HepG2 (cell line): ENCODE results near the gene GRAMD1A. TPM values are rescaled to one million over a fixed set of nuclear protein-coding genes. Genes with fewer than 3 reads are reported as not detected.

Experiments used
- ATAC-seq: fragments of 200-7000 bp; cut with Tn5 transposase; 3 replicates; pipeline ENCODE4 v1.9.1; 2020; ENCODE audit warnings: mild to moderate bottlenecking, moderate library complexity
- BruUV-seq: library from RNA; stranded (reverse); fragments of 400-500 nt; replicated peaks from 2 replicates; lab custom pipeline; 2021; lab: Mats Ljungman, UMichigan
- CTCF ChIA-PET: fragments of 300-600 bp; formaldehyde crosslinking; extraction: SDS; loops from one replicate; lab custom pipeline; 2021; ENCODE audit warnings: low total read pairs, inconsistent platforms, low intra/inter-chr PET ratio; lab: Yijun Ruan, JAX
- POLR2A ChIA-PET: fragments of 350-600 bp; sonication (Branson Sonifier 250); formaldehyde crosslinking; loops from one replicate; lab custom pipeline; 2020; ENCODE audit warnings: antibody characterized with exemption, inconsistent platforms; lab: Yijun Ruan, JAX
- DNase-seq: peaks from one replicate; pipeline ENCODE4 v3.0.0-alpha.2; 2015; ENCODE audit warnings: low spot score
- FAIRE-seq: peaks from 3 replicates; lab custom pipeline; 2011; peaks lifted over from hg19 to GRCh38; lab: Jason Lieb, UNC
- H2AFZ ChIP-seq: one replicate; pipeline ENCODE4 v1.6.1; 2011; ENCODE audit warnings: low read length, inconsistent platforms
- H3K27ac ChIP-seq: fragments of 300-600 bp; 3 replicates; pipeline ENCODE4 v1.8.0; 2011; ENCODE audit warnings: mixed run types, mild to moderate bottlenecking, mixed read lengths, low read length, inconsistent platforms; ENCODE audit not compliant: insufficient read depth; ENCODE audit errors: extremely low read length
- H3K27me3 ChIP-seq, 2 experiments: fragments of 200-600 bp in 1 of 2; 2 replicates in 1 of 2; 3 replicates in 1 of 2; pipeline versions ENCODE4 v1.6.0 to v1.8.0; 2011; ENCODE audit warnings: low read length in 2 of 2, mild to moderate bottlenecking in 2 of 2, moderate library complexity in 2 of 2, inconsistent platforms in 1 of 2; ENCODE audit not compliant: insufficient read depth in 2 of 2, control insufficient read depth in 1 of 2
- H3K36me3 ChIP-seq, 2 experiments: fragments of 200-600 bp in 1 of 2; replicated peaks in 1 of 2; 2 replicates in 1 of 2; 3 replicates in 1 of 2; pipeline versions ENCODE4 v1.5.1 to v1.8.0; 2011; ENCODE audit warnings: low read length in 2 of 2, inconsistent platforms in 1 of 2; ENCODE audit not compliant: insufficient read depth in 2 of 2, control insufficient read depth in 1 of 2
- H3K4me1 ChIP-seq: 2 replicates; pipeline ENCODE4 v1.5.1; 2012; ENCODE audit warnings: low read length, inconsistent platforms; ENCODE audit not compliant: insufficient read depth
- H3K4me2 ChIP-seq: 2 replicates; pipeline ENCODE4 v1.6.0; 2011; ENCODE audit warnings: low read depth, low read length, inconsistent platforms
- H3K4me3 ChIP-seq, 3 experiments: fragments of 200-600 bp in 1 of 3; sonication (generic), shearing (Covaris generic) in 1 of 3; replicated peaks in 1 of 3; 2 replicates each; pipeline ENCODE4 v1.5.1; 2011 to 2016; ENCODE audit warnings: low read length in 3 of 3, inconsistent platforms in 2 of 3, low read depth in 2 of 3, mild to moderate bottlenecking in 2 of 3, control low read depth in 1 of 3, mixed read lengths in 1 of 3; ENCODE audit not compliant: insufficient read depth in 1 of 3
- H3K79me2 ChIP-seq: one replicate; pipeline ENCODE4 v1.6.1; 2011; ENCODE audit warnings: low read length, inconsistent platforms; ENCODE audit not compliant: insufficient read depth
- H3K9ac ChIP-seq: 2 replicates; pipeline ENCODE4 v1.6.0; 2011; ENCODE audit warnings: mild to moderate bottlenecking, low read depth, low read length, inconsistent platforms; ENCODE audit not compliant: insufficient read depth
- H3K9me3 ChIP-seq: 2 replicates; pipeline ENCODE4 v1.5.1; 2012; ENCODE audit warnings: mild to moderate bottlenecking, low read length
- H4K20me1 ChIP-seq: 2 replicates; pipeline ENCODE4 v1.6.0; 2011; ENCODE audit warnings: inconsistent platforms, mild to moderate bottlenecking, low read length, moderate library complexity; ENCODE audit not compliant: insufficient read depth
- ATF7-NPFF ChIP-seq: sonication (generic); formaldehyde crosslinking; IDR thresholded peaks from 2 replicates; pipeline ENCODE4 v1.8.1; 2023; ENCODE audit warnings: mild to moderate bottlenecking, low read depth, missing genetic modification reagents, moderate library complexity
- ATM ChIP-seq: fragments of 450-650 bp; IDR thresholded peaks from 2 replicates; pipeline ENCODE4 v1.7.1; 2017; ENCODE audit warnings: mild to moderate bottlenecking, borderline replicate concordance
- ELF3 ChIP-seq: IDR thresholded peaks from 2 replicates; pipeline ENCODE4 v1.6.1; 2016; ENCODE audit warnings: missing genetic modification reagents, missing compliant biosample characterization
- ETV6 ChIP-seq: sonication (generic); formaldehyde crosslinking; conservative IDR thresholded peaks from 2 replicates; pipeline ENCODE4 v1.4.0; 2020; ENCODE audit warnings: missing genetic modification reagents
- FOXJ3 ChIP-seq: sonication (generic); formaldehyde crosslinking; IDR thresholded peaks from 2 replicates; pipeline ENCODE4 v1.4.0; 2020; ENCODE audit warnings: missing genetic modification reagents, mild to moderate bottlenecking, borderline replicate concordance
- MAFF ChIP-seq: IDR thresholded peaks from 2 replicates; pipeline ENCODE4 v1.6.1; 2011; ENCODE audit warnings: low read depth, low read length, improper control_type of control experiment
- MATR3 ChIP-seq: sonication (generic); formaldehyde crosslinking; IDR thresholded peaks from 2 replicates; pipeline ENCODE4 v1.4.0; 2020; ENCODE audit warnings: missing genetic modification reagents
- PAWR ChIP-seq: sonication (generic); formaldehyde crosslinking; IDR thresholded peaks from 2 replicates; pipeline ENCODE4 v1.4.0; 2020; ENCODE audit warnings: missing genetic modification reagents, mild to moderate bottlenecking, borderline replicate concordance
- RBM22 ChIP-seq: fragments of 200-400 bp; formaldehyde crosslinking; optimal IDR thresholded peaks from 2 replicates; pipeline ENCODE3; 2017; ENCODE audit warnings: mild to moderate bottlenecking, low read length, moderate library complexity
- REPIN1 ChIP-seq: sonication (generic); formaldehyde crosslinking; IDR thresholded peaks from 2 replicates; pipeline ENCODE4 v1.8.0; 2022; ENCODE audit warnings: missing genetic modification reagents, low read depth, mild to moderate bottlenecking, borderline replicate concordance
- ZFP36L2 ChIP-seq: sonication (generic); formaldehyde crosslinking; IDR thresholded peaks from 2 replicates; pipeline ENCODE4 v1.4.0; 2020; ENCODE audit warnings: missing genetic modification reagents
- ZNF205 ChIP-seq: IDR thresholded peaks from 2 replicates; pipeline ENCODE4 v1.6.1; 2018; ENCODE audit warnings: missing biosample characterization, missing genetic modification reagents
- ZNF3 ChIP-seq: IDR thresholded peaks from 2 replicates; pipeline ENCODE4 v1.7.0; 2017; ENCODE audit warnings: inconsistent platforms
- WGBS: methylation state at CpG from one replicate; pipeline ENCODE4 v1.1.6; 2017; ENCODE audit warnings: low lambda C conversion rate; 5-methylcytosine and 5-hydroxymethylcytosine counted together
- in situ Hi-C: cut with HindIII; loops from 2 replicates; pipeline ENCODE4 v1.10.0; 2017; ENCODE audit warnings: low pct_unique_long_range_greater_than_20kb; ENCODE audit not compliant: extremely low pct_ligation_motif_present
- intact Hi-C: fragments of 100-400 bp; cut with micrococcal nuclease; formaldehyde crosslinking; loops from one replicate; pipeline ENCODE4 v1.10.0; 2022; ENCODE audit not compliant: unreplicated experiment
- polyA plus RNA-seq, 8 experiments: library from polyadenylated mRNA; depleted of rRNA in 3 of 8; stranded (reverse) in 7 of 8; unstranded in 1 of 8; fragments of >200 nt; fragmentation: Illumina TruSeq in 4 of 8; extraction: Trizol in 4 of 8; gene quantifications; 2 replicates each; pipeline versions ENCODE4 v1.2.1 to v1.2.3, GENCODE V29; 2011 to 2016; ENCODE audit warnings: low read depth in 4 of 8, missing spikeins in 1 of 8, mixed read lengths in 1 of 8; ENCODE audit not compliant: insufficient read depth in 1 of 8
- total RNA-seq, 5 experiments: library from RNA; depleted of rRNA; stranded (reverse); fragments of >200 nt; fragmentation: Illumina TruSeq; extraction: Trizol; gene quantifications; 2 replicates each; pipeline ENCODE4 v1.2.3, GENCODE V29; 2016; ENCODE audit warnings: low read depth in 1 of 5
- TF ChIP-seq, protein P1 (sequence below): sonication (generic); formaldehyde crosslinking; IDR thresholded peaks from 2 replicates; pipeline ENCODE4 v1.4.0; 2020; ENCODE audit warnings: missing genetic modification reagents, borderline replicate concordance
- TF ChIP-seq, protein P2 (sequence below): sonication (generic); formaldehyde crosslinking; IDR thresholded peaks from one replicate; pipeline ENCODE4 v1.5.1; 2020; ENCODE audit warnings: mild to moderate bottlenecking, missing genetic modification reagents; ENCODE audit errors: not compliant biosample characterization

GRAMD1A gene
- total and polyA plus RNA-seq, 2 of the 13 experiments (the other 11 are each of a cell fraction or from before 2014, with no cell fraction given) = 14.7 to 181 TPM

GRCh38 chr19:34995551-34995950, 4.6 kb upstream of the GRAMD1A start:
- Histone ChIP-seq H3K9ac (peak overlapping the region; percentile 54; the same call in 1 of the 2 replicates), H3K4me2 (peak overlapping the region; percentile 98), H3K27me3 (peaks cover 0 to 14% of the 10 kb centered on the region in 2 experiments; a peak in 3 of 5 replicates), H3K36me3 (no peaks in the 10 kb centered on the region), H3K27ac (peak overlapping the region; percentile 76), H3K4me3 (peak overlapping the region; percentile 34 to 63 (median 46); a peak in 5 of 6 replicates), H3K79me2 (peaks cover 3% of the 10 kb centered on the region), H3K4me1 (peaks cover 67% of the 10 kb centered on the region), H3K9me3 (no peaks in the 10 kb centered on the region), H4K20me1 (no peaks in the 10 kb centered on the region), H2AFZ (no peak overlapping the region)
- ATAC-seq (peak; percentile 69), FAIRE-seq (peak; percentile 85), DNase-seq (peak; percentile 84)
- 16% methylated on average over 8 of the region's 8 CpGs for WGBS
- in situ Hi-C loops = no loop called here
- ChIA-PET CTCF (no interaction called here), POLR2A (interaction anchor here (0.7 to 4.4 kb wide), 13 partner anchors 8 to 141 kb away, joined by 3 to 75 read pairs (median 4); partner anchors contain the start of genes HPN and ZNF30)
- intact Hi-C loops = loop anchor here (1.0 to 5.0 kb wide), 3 partner anchors 11 to 47 kb away; partner anchors contain the start of gene HPN
- no TSS peak for BruUV-seq
- TF ChIP-seq ELF3 (CRISPR knock-in tag) (0 out of 2 replicates have a peak, but pooled peaks have one; percentile 22), MATR3 (CRISPR knock-in tag) (no peak), ETV6 (CRISPR knock-in tag) (no peak), REPIN1 (CRISPR knock-in tag) (no peak), ZFP36L2 (CRISPR knock-in tag) (no peak), FOXJ3 (CRISPR knock-in tag) (no peak), ZNF205 (CRISPR knock-in tag) (no peak), ZNF3 (CRISPR knock-in tag) (0 out of 2 replicates have a peak, but pooled peaks have one; percentile 68), ATM (no peak), RBM22 (no peak), MAFF (no peak), PAWR (CRISPR knock-in tag) (no peak), ATF7-NPFF (CRISPR knock-in tag) (no peak)
- TF ChIP-seq, protein P1, sequence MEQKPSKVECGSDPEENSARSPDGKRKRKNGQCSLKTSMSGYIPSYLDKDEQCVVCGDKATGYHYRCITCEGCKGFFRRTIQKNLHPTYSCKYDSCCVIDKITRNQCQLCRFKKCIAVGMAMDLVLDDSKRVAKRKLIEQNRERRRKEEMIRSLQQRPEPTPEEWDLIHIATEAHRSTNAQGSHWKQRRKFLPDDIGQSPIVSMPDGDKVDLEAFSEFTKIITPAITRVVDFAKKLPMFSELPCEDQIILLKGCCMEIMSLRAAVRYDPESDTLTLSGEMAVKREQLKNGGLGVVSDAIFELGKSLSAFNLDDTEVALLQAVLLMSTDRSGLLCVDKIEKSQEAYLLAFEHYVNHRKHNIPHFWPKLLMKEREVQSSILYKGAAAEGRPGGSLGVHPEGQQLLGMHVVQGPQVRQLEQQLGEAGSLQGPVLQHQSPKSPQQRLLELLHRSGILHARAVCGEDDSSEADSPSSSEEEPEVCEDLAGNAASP (CRISPR knock-in tag) = no peak
- TF ChIP-seq, protein P2, sequence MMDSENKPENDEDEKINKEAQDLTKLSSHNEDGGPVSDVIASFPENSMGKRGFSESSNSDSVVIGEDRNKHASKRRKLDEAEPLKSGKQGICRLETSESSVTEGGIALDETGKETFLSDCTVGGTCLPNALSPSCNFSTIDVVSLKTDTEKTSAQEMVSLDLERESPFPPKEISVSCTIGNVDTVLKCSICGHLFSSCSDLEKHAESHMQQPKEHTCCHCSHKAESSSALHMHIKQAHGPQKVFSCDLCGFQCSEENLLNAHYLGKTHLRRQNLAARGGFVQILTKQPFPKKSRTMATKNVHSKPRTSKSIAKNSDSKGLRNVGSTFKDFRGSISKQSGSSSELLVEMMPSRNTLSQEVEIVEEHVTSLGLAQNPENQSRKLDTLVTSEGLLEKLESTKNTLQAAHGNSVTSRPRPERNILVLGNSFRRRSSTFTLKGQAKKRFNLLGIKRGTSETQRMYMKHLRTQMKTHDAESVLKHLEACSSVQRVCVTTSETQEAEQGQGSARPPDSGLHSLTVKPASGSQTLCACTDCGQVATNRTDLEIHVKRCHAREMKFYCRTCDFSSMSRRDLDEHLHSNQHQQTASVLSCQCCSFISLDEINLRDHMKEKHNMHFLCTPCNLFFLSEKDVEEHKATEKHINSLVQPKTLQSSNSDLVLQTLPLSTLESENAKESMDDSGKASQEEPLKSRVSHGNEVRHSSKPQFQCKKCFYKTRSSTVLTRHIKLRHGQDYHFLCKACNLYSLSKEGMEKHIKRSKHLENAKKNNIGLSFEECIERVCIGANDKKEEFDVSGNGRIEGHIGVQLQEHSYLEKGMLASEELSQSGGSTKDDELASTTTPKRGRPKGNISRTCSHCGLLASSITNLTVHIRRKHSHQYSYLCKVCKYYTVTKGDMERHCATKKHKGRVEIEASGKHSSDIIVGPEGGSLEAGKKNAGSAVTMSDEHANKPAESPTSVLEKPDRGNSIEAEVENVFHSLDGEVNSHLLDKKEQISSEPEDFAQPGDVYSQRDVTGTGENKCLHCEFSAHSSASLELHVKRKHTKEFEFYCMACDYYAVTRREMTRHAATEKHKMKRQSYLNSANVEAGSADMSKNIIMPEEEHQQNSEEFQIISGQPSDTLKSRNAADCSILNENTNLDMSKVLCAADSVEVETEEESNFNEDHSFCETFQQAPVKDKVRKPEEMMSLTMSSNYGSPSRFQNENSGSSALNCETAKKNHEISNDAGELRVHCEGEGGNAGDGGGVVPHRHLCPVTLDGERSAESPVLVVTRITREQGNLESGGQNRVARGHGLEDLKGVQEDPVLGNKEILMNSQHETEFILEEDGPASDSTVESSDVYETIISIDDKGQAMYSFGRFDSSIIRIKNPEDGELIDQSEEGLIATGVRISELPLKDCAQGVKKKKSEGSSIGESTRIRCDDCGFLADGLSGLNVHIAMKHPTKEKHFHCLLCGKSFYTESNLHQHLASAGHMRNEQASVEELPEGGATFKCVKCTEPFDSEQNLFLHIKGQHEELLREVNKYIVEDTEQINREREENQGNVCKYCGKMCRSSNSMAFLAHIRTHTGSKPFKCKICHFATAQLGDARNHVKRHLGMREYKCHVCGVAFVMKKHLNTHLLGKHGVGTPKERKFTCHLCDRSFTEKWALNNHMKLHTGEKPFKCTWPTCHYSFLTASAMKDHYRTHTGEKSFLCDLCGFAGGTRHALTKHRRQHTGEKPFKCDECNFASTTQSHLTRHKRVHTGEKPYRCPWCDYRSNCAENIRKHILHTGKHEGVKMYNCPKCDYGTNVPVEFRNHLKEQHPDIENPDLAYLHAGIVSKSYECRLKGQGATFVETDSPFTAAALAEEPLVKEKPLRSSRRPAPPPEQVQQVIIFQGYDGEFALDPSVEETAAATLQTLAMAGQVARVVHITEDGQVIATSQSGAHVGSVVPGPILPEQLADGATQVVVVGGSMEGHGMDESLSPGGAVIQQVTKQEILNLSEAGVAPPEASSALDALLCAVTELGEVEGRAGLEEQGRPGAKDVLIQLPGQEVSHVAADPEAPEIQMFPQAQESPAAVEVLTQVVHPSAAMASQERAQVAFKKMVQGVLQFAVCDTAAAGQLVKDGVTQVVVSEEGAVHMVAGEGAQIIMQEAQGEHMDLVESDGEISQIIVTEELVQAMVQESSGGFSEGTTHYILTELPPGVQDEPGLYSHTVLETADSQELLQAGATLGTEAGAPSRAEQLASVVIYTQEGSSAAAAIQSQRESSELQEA = no peak
